PC-9 (cell line): ENCODE data around the gene CCL4. TPM values are rescaled to one million over a fixed set of nuclear protein-coding genes. Genes with fewer than 3 reads are reported as not detected.

Experiments
- BruUV-seq: library from RNA; stranded (reverse); fragments of 400-500 nt; replicated peaks from 2 replicates; lab custom pipeline; 2021; lab: Mats Ljungman, UMichigan
- CTCF ChIA-PET: fragments of 300-600 bp; sonication (Branson Sonifier 250); formaldehyde crosslinking; loops from one replicate; lab custom pipeline; 2022; ENCODE audit warnings: antibody characterized with exemption; lab: Charles Lee
- POLR2A ChIA-PET: fragments of 300-600 bp; sonication (Branson Sonifier 250); formaldehyde crosslinking; loops from one replicate; lab custom pipeline; 2022; ENCODE audit warnings: antibody characterized with exemption; ENCODE audit not compliant: unreplicated experiment; lab: Charles Lee
- DNase-seq, 2 experiments: peaks; one replicate each; pipeline versions ENCODE4 v3.0.0 to v3.0.0-alpha.2; 2015 to 2022; ENCODE audit warnings: mixed read lengths in 1 of 2
- H2AFZ ChIP-seq: fragments of 200-600 bp; sonication (generic); 2 replicates; pipeline ENCODE4 v1.8.1; 2017; ENCODE audit warnings: antibody characterized with exemption
- H3F3A ChIP-seq: fragments of 200-600 bp; sonication (generic); 2 replicates; pipeline ENCODE4 v1.8.1; 2017; ENCODE audit warnings: antibody characterized with exemption, mild to moderate bottlenecking, low read depth; ENCODE audit not compliant: insufficient read depth
- H3K27ac ChIP-seq: fragments of 200-600 bp; sonication (generic); 2 replicates; pipeline ENCODE4 v1.6.1; 2016; ENCODE audit warnings: mixed run types
- H3K27me3 ChIP-seq: fragments of 200-600 bp; sonication (generic); 2 replicates; pipeline ENCODE4 v1.6.1; 2016; ENCODE audit warnings: low read depth, mixed run types; ENCODE audit not compliant: insufficient read depth
- H3K36me3 ChIP-seq: fragments of 200-600 bp; sonication (generic); 2 replicates; pipeline ENCODE4 v1.6.1; 2016; ENCODE audit warnings: low read depth, mixed run types
- H3K4me1 ChIP-seq: fragments of 200-600 bp; sonication (generic); replicated peaks from 2 replicates; pipeline ENCODE4 v1.6.1; 2016; ENCODE audit warnings: mixed run types; ENCODE audit not compliant: insufficient read depth
- H3K4me2 ChIP-seq: fragments of 200-600 bp; sonication (generic); 2 replicates; pipeline ENCODE4 v1.6.1; 2017; ENCODE audit warnings: mixed run types
- H3K4me3 ChIP-seq: fragments of 200-600 bp; sonication (generic); 2 replicates; pipeline ENCODE4 v1.6.1; 2016; ENCODE audit warnings: mixed run types
- H3K79me2 ChIP-seq: fragments of 200-600 bp; sonication (generic); 2 replicates; pipeline ENCODE4 v1.6.1; 2017; ENCODE audit warnings: low read depth, mixed run types
- H3K9me2 ChIP-seq: fragments of 200-600 bp; sonication (generic); 2 replicates; pipeline ENCODE4 v1.8.1; 2017; ENCODE audit warnings: mild to moderate bottlenecking; ENCODE audit not compliant: insufficient read depth
- H3K9me3 ChIP-seq: fragments of 200-600 bp; sonication (generic); 2 replicates; pipeline ENCODE4 v1.8.1; 2016; ENCODE audit warnings: low read depth; ENCODE audit not compliant: insufficient read depth
- H4K20me1 ChIP-seq: fragments of 200-600 bp; sonication (generic); 2 replicates; pipeline ENCODE4 v1.8.1; 2017; ENCODE audit not compliant: insufficient read depth
- CTCF ChIP-seq: fragments of 200-600 bp; sonication (generic); conservative IDR thresholded peaks from 2 replicates; pipeline ENCODE4 v1.6.1; 2017; ENCODE audit warnings: mixed run types, antibody characterized with exemption, mild to moderate bottlenecking, moderate library complexity
- EZH2 ChIP-seq: fragments of 200-600 bp; sonication (generic); IDR thresholded peaks from 2 replicates; pipeline ENCODE4 v1.8.0; 2017; ENCODE audit warnings: antibody characterized with exemption, low read depth
- intact Hi-C: fragments of 100-400 bp; cut with micrococcal nuclease; formaldehyde crosslinking; loops from one replicate; pipeline ENCODE4 v1.10.0; 2022; ENCODE audit not compliant: unreplicated experiment
- total RNA-seq: library from RNA; stranded (reverse); gene quantifications from 2 replicates; pipeline ENCODE4 v1.2.3, GENCODE V29; 2021

Gene CCL4
- total RNA-seq, 1 experiment from 2014 or later, result not detected

- Histone ChIP-seq H4K20me1 (no peaks in the 10 kb centered on the region), H2AFZ (no peak overlapping the region), H3K4me3 (no peak overlapping the region), H3F3A (no peaks in the 10 kb centered on the region), H3K9me2 (no peaks in the 10 kb centered on the region), H3K9me3 (no peaks in the 10 kb centered on the region), H3K27me3 (peaks cover 47% of the 10 kb centered on the region), H3K27ac (no peak overlapping the region), H3K79me2 (no peaks in the 10 kb centered on the region), H3K4me1 (no peaks in the 10 kb centered on the region), H3K36me3 (no peaks in the 10 kb centered on the region), H3K4me2 (no peak overlapping the region)
- CTCF ChIA-PET, result interaction anchor here (0.6 kb wide), 1 partner anchor 198 kb away, joined by 4 read pairs; no protein-coding TSS in a partner anchor
- POLR2A ChIA-PET, result no interaction called here
- no TSS peak for BruUV-seq
- DNase-seq, result no peak
- TF ChIP-seq CTCF (no peak), EZH2 (no peak)
- intact Hi-C loops, result loop anchor here (5.0 kb wide), 1 partner anchor 400 kb away; no protein-coding TSS in a partner anchor
Measured at GRCh38 chr17:36147601-36148000, 44.0 kb downstream of the CCL4 start.

GRCh38 chr17:36148559-36149295 lies 45.1 kb downstream of the CCL4 start:
- Histone ChIP-seq H2AFZ (no peak overlapping the region), H3K27ac (no peak overlapping the region), H3K4me1 (no peaks in the 10 kb centered on the region), H3K4me2 (no peak overlapping the region), H3K36me3 (no peaks in the 10 kb centered on the region), H3F3A (no peaks in the 10 kb centered on the region), H3K79me2 (no peaks in the 10 kb centered on the region), H3K9me2 (no peaks in the 10 kb centered on the region), H4K20me1 (no peaks in the 10 kb centered on the region), H3K9me3 (no peaks in the 10 kb centered on the region), H3K27me3 (peaks cover 45% of the 10 kb centered on the region), H3K4me3 (no peak overlapping the region)
- intact Hi-C loops, result loop anchor here (1.0 to 5.0 kb wide), 2 partner anchors 179 to 401 kb away; no protein-coding TSS in a partner anchor
- no TSS peak for BruUV-seq
- TF ChIP-seq EZH2 (no peak), CTCF (peak; percentile 95)
- DNase-seq, result peak in 1 of 2 experiments; percentile 41
- ChIA-PET CTCF (interaction anchor here (0.6 to 0.7 kb wide), 2 partner anchors 536 to 838 kb away, joined by 3 to 8 read pairs; no protein-coding TSS in a partner anchor), POLR2A (interaction anchor here (0.7 to 0.8 kb wide), 2 partner anchors 9 to 291 kb away, joined by 3 to 26 read pairs; no protein-coding TSS in a partner anchor)

GRCh38 chr17:36149296-36149820 lies 45.7 kb downstream of the CCL4 start:
- Histone ChIP-seq H2AFZ (no peak overlapping the region), H3K36me3 (no peaks in the 10 kb centered on the region)
- CTCF ChIA-PET, result interaction anchor here (0.8 kb wide), 1 partner anchor 180 kb away, joined by 3 read pairs; no protein-coding TSS in a partner anchor

More at GRCh38 chr17:36149296-36149820, 45.7 kb downstream of the CCL4 start:
- no peaks in the 10 kb centered on the region for H3F3A ChIP-seq
- H4K20me1 ChIP-seq, result no peaks in the 10 kb centered on the region
- H3K9me2 ChIP-seq, result no peaks in the 10 kb centered on the region
- POLR2A ChIA-PET, result interaction anchor here (0.6 to 0.8 kb wide), 3 partner anchors 9 to 341 kb away, joined by 3 to 26 read pairs (median 3); no protein-coding TSS in a partner anchor
- DNase-seq, result no peak
- no peak overlapping the region for H3K27ac ChIP-seq
- no peak overlapping the region for H3K4me3 ChIP-seq
- no peaks in the 10 kb centered on the region for H3K4me1 ChIP-seq
- H3K9me3 ChIP-seq, result no peaks in the 10 kb centered on the region
- TF ChIP-seq CTCF, result peak; percentile 28; the same call in 1 of the 2 replicates
- TF ChIP-seq EZH2, result no peak
- intact Hi-C loops, result loop anchor here (1.0 to 5.0 kb wide), 2 partner anchors 180 to 402 kb away; no protein-coding TSS in a partner anchor
- H3K4me2 ChIP-seq, result no peak overlapping the region
- H3K27me3 ChIP-seq, result peaks cover 45% of the 10 kb centered on the region
- no peaks in the 10 kb centered on the region for H3K79me2 ChIP-seq
- BruUV-seq, result no TSS peak
